Measurements from ENCODE around the gene PIP5K1C. TPM values are rescaled to one million over a fixed set of nuclear protein-coding genes. Genes with fewer than 3 reads are reported as not detected.

The PIP5K1C gene
- total RNA-seq, 1 donor from 2014 or later: 58.1 TPM

GRCh38 chr19:3694361-3695123 lies 5.7 kb downstream of the PIP5K1C start:
- no peak for DNase-seq (ENCODE audit: low spot score)

GRCh38 chr19:3693025-3693925 lies 7.0 kb downstream of the PIP5K1C start:
- DNase-seq (ENCODE audit: low spot score): no peak

- no peak for DNase-seq (ENCODE audit: low spot score)
These were observed 7.9 kb downstream of the PIP5K1C start for GRCh38 chr19:3692141-3693024.

GRCh38 chr19:3691726-3692125 lies 8.5 kb downstream of the PIP5K1C start:
- DNase-seq (ENCODE audit: low spot score): no peak

GRCh38 chr19:3691372-3691716 lies 8.9 kb downstream of the PIP5K1C start:
- no peak for DNase-seq (ENCODE audit: low spot score)

GRCh38 chr19:3690551-3691371 lies 9.5 kb downstream of the PIP5K1C start:
- no peak for DNase-seq (ENCODE audit: low spot score)

GRCh38 chr19:3687774-3688706 lies 12.2 kb downstream of the PIP5K1C start:
- no peak for DNase-seq (ENCODE audit: low spot score)

GRCh38 chr19:3687393-3687773 lies 12.9 kb downstream of the PIP5K1C start:
- no peak for DNase-seq (ENCODE audit: low spot score)

- DNase-seq (ENCODE audit: low spot score): no peak
These were observed 15.4 kb downstream of the PIP5K1C start for GRCh38 chr19:3684817-3685410.

GRCh38 chr19:3684054-3684816 lies 16.0 kb downstream of the PIP5K1C start:
- DNase-seq (ENCODE audit: low spot score): no peak

- DNase-seq (ENCODE audit: low spot score): no peak
These were observed 16.7 kb downstream of the PIP5K1C start for GRCh38 chr19:3683405-3684053.

- DNase-seq (ENCODE audit: low spot score): no peak
These were observed 17.4 kb downstream of the PIP5K1C start for GRCh38 chr19:3682741-3683404.

- DNase-seq (ENCODE audit: low spot score): no peak
These were observed 18.0 kb downstream of the PIP5K1C start for GRCh38 chr19:3682286-3682685.

- no peak for DNase-seq (ENCODE audit: low spot score)
These were observed 19.3 kb downstream of the PIP5K1C start for GRCh38 chr19:3680939-3681338.

- DNase-seq (ENCODE audit: low spot score): no peak
These were observed 20.7 kb downstream of the PIP5K1C start for GRCh38 chr19:3679581-3679980.

- no peak for DNase-seq (ENCODE audit: low spot score)
These were observed 21.1 kb downstream of the PIP5K1C start for GRCh38 chr19:3679138-3679537.

- DNase-seq (ENCODE audit: low spot score): no peak
These were observed 22.1 kb downstream of the PIP5K1C start for GRCh38 chr19:3678188-3678587.

Data from ureter (tissue), 1 donor.